EL (cell line): ENCODE data around the gene SEC14L5.
A peak's percentile ranks its signal among the peaks of the same experiment; 100 is the strongest.

Source experiments
- DNase-seq: peaks from one replicate; pipeline ENCODE4 v3.0.0-alpha.2; 2016

Gene SEC14L5

GRCh38 chr16:5016967-5017677, 59.0 kb downstream of the SEC14L5 start:
- no peak for DNase-seq

GRCh38 chr16:5017678-5017969, 59.5 kb downstream of the SEC14L5 start:
- no peak for DNase-seq

DNA sequence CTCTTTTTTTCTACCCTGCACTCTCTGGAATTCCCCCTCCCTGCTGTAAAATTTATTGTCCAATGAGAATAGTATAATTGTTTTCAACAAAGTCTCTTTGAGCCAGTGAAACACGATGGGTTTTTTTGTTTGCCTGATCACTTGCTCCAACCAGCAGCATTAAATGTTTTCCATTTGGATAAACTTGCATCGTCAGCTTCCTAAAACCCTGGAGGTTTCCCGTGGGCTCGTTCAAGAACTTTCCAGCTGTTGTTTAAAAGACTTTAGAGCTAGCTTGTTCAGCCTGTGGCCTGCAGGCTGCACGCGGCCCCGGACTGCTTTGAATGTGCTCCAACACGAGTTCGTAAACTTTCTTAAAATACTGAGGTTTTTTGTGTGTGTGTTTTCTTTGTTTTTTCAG, 60.7 kb downstream of the SEC14L5 start:
- no peak for DNase-seq

DNA sequence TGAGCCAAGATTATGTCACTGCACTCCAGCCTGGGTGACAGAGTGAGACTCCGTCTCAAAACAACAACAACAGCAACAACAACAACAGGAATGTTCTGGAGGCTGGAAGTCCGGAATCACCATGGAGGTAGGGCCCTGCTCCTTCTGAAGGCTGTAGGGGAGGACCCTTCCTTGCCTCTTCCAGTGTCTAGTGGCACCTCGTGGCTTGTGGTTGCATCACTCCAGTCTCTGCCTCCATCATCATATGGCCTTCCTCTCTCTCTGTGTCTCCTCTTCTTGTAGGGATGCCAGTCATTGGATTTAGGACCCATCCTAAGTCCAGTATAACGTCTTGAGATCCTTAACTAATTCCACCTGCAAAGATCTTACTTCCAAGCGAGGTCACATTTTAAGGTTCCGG, 61.6 kb downstream of the SEC14L5 start:
- DNase-seq, result no peak

- no peak for DNase-seq
Observed at GRCh38 chr16:5020551-5020950, 62.4 kb downstream of the SEC14L5 start.

DNA sequence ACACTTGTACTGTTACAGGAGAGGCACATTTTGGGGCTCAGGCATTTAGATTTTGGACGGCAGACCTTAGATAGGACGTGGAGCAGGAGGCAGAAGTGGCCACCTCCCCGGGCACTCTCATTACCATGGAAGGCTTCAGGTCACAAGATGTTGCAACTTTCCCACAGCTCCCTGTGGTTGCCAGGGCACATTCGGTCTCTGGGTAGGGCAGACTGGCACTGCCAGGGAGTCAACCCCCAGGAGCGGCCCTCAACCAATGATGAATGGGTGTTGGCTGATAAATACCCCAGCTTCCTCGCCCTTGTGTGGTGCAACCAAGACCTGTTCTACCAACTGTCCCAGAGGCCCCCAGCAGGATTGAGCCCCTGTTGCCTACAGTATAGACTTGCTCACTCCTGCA, 64.4 kb downstream of the SEC14L5 start:
- DNase-seq, result no peak

DNA sequence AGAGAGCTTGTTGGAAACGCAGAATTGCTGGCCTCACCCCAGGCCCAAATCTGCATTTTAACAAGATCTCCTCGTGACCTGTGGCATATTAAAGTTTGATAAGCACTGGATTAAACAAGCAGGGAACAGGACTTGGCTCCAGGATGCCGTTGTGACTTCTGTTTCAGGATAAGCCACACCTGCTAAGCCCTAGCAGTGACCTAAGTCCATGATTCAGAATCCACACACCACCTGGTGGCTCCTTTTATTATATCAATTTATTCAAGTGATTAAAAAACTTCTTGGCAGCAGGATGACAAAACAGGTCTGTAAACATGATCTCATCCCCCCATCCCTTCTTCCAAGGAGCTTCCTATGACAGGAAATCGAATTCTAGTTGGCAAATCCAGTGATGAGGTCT, 66.5 kb downstream of the SEC14L5 start:
- no peak for DNase-seq

- DNase-seq, result no peak
Observed at GRCh38 chr16:5025171-5025632, 67.1 kb downstream of the SEC14L5 start.

GRCh38 chr16:5026664-5027063, 68.5 kb downstream of the SEC14L5 start:
- no peak for DNase-seq

GRCh38 chr16:5027086-5027485, 69.0 kb downstream of the SEC14L5 start:
- DNase-seq, result no peak

GRCh38 chr16:5027575-5028235, 69.6 kb downstream of the SEC14L5 start:
- no peak for DNase-seq

GRCh38 chr16:5028950-5029475, 70.9 kb downstream of the SEC14L5 start:
- no peak for DNase-seq

- no peak for DNase-seq
Observed at GRCh38 chr16:5030251-5030870, 72.2 kb downstream of the SEC14L5 start.

DNA sequence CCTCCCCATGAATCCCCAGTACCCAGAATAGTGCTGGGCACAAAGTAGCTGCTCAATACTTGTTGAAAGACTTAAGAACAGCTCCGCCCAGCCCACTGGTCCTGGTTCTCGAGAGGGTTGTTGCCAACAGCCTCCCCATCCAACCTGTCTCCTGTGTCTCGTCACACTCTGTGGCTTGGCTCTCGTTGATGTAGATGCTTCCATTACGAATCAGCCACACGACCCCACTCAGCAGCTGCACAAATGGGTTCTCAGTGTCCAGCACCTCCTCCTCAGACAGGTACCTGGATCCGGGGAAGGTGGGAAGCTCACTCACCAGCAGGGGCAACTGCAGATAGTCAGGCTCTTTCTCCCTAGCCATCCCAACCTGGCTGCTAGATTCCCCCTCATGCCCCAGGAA, 73.5 kb downstream of the SEC14L5 start:
- DNase-seq, result no peak

GRCh38 chr16:5032748-5033167, 74.6 kb downstream of the SEC14L5 start:
- DNase-seq, result no peak

GRCh38 chr16:5033256-5034166, 75.4 kb downstream of the SEC14L5 start, which contains the start of gene NAGPA:
Gene NAGPA (minus strand): TSS chr16:5033935. CDS start chr16:5033914, 21 bp downstream.
- DNase-seq, result peak; percentile 79

GRCh38 chr16:5034167-5034523, 76.0 kb downstream of the SEC14L5 start:
- DNase-seq, result no peak

DNA sequence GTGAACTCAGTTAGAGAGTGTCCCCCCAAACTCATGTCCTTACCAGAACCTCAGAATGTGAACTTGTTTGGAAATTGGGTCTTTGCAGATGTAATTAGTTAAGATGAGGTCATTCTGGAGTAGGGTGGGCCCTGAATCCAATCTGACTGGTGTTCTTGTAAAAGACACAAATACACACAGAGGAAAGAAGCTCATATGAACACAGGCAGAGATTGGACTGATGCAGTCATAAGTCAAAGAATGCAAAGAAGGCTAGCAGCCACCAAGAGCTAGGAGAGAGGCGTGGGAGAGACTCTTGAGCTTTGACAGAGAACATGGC, 77.7 kb downstream of the SEC14L5 start:
- no peak for DNase-seq

DNA sequence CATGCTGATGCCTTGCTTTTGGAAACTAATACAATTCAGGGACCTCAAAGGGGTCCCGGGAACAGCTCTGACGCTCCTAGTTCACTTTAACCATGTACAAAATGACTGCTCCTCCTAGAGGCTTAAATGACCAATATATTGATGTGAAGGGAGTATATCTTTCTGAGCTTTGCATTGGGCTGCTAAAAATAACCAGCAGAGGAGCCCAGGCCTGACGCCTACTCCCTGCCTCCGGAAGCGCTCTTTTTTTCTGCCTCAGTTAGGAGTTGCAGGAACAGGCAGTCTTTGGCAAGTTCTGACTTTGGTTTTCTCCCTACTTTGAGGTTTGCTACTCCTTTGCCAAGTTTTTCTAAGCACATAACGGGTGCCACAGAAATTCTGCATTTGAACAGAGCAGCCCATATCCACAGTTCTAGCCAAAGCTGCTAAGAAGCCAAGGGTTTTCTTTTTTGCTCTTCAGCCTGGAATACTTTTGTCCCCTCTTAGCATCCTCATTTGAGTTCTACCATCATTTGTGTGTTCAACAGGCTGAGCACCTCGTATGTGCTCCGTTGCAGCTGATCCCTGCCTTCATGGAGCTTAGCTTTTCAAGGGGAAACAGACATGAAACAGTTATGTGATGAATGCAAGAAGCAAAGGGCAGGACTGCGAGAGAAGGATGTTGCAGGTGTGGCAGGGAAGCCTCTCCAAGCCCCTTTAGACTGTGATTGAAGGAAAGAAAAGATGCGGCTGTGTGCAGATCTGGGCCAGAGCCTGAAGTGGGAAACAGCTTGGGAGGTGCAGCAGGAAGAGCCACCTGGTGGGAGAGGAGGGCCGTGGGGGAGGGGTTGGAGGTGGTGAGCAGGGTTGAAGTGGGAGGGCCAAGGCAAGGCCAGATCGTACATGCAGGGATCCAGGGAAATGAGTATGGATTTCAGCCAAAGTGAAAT, 78.4 kb downstream of the SEC14L5 start:
- DNase-seq, result no peak

- no peak for DNase-seq
Observed at GRCh38 chr16:5040451-5040850, 82.3 kb downstream of the SEC14L5 start.

GRCh38 chr16:5041600-5042133, 83.5 kb downstream of the SEC14L5 start:
- DNase-seq, result peak; percentile 59
